ENCODE results near the gene KLK8.
"Not testable (repeated sequence)": the region's sequence is repeated elsewhere in the genome, so short reads cannot be mapped to it uniquely, and the experiment has no call there.

Gene KLK8

GRCh38 chr19:50974702-50975556 is 26.5 kb downstream of the KLK8 start:
- peaks cover 75% of the 10 kb centered on the region for H3K27me3 Mint-ChIP-seq
- no peak overlapping the region for H3K27ac Mint-ChIP-seq (ENCODE audit: low read depth)
- H3K36me3 Mint-ChIP-seq (ENCODE audit: insufficient read depth), result no peaks in the 10 kb centered on the region
- H3K4me1 Mint-ChIP-seq, result peaks cover 7% of the 10 kb centered on the region
- DNase-seq (ENCODE audit: low spot score in 2 of 2) (no peak), ATAC-seq (replicated peaks; ENCODE audit: extremely low read depth, poor library complexity, severe bottlenecking) (no peak)
- no peak overlapping the region for H3K4me3 Mint-ChIP-seq
- no peaks in the 10 kb centered on the region for H3K9me3 Mint-ChIP-seq

- H3K27me3 Mint-ChIP-seq, result peaks cover 69% of the 10 kb centered on the region
- H3K27ac Mint-ChIP-seq (ENCODE audit: low read depth), result no peak overlapping the region
- no peaks in the 10 kb centered on the region for H3K9me3 Mint-ChIP-seq
- peaks cover 7% of the 10 kb centered on the region for H3K4me1 Mint-ChIP-seq
- no peak for DNase-seq (ENCODE audit: low spot score in 2 of 2)
- no peaks in the 10 kb centered on the region for H3K36me3 Mint-ChIP-seq (ENCODE audit: insufficient read depth)
- ATAC-seq (replicated peaks; ENCODE audit: extremely low read depth, poor library complexity, severe bottlenecking), result no peak
- H3K4me3 Mint-ChIP-seq, result no peak overlapping the region
Observed at GRCh38 chr19:50972795-50973376, 28.5 kb downstream of the KLK8 start.

DNA sequence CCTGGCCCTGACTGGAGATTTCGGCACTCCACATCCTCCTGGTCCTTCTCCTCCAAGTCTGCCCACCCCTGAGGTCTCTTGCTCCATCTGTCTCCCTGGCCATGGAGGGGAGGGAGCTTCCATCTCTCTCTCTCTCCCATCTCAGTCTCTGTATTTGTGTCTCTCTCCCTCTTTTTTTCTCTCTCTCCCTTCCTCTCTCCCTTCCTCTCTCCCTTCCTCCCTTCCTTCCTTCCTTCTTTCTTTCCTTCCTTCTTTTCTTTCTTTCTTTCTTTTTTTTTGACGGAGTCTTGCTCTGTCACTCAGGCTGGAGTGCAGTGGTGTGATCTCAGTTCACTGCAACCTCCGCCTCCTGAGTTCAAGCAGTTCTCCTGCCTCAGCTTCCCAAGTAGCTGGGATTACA is 31.6 kb downstream of the KLK8 start:
- H3K9me3 Mint-ChIP-seq; H3K4me3 Mint-ChIP-seq; ATAC-seq (replicated peaks; ENCODE audit: extremely low read depth, poor library complexity, severe bottlenecking); DNase-seq (ENCODE audit: low spot score in 2 of 2); H3K27ac Mint-ChIP-seq (ENCODE audit: low read depth); H3K36me3 Mint-ChIP-seq (ENCODE audit: insufficient read depth); H3K4me1 Mint-ChIP-seq: not testable (repeated sequence)
- peaks cover 76% of the 10 kb centered on the region for H3K27me3 Mint-ChIP-seq

DNA sequence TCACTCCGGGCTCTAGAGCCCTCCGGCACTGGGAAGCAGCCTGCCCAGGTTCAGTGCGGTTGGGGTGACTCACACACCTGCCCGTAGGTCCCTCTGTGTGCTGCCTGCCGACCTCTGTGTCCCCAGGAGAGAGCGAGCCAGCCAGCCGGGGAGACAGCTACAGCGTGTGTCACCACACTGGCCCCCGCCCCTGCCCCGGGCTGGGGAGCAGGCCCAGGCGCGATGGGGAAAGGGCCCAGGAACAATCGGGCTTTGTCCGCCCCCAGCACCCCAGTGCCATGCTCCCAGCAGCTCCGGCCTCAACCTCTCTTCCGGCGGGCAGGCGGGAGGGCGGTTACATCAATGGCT is 32.0 kb downstream of the KLK8 start, which contains the start of gene KLK6:
Gene KLK6 (minus strand): TSS at position 179 of the 348 bp plus-strand sequence. CDS start 1,487 bp downstream, outside the sequence.
- Mint-ChIP-seq H3K9me3 (no peaks in the 10 kb centered on the region), H3K4me3 (no peak within 1 kb of the TSS), H3K27me3 (peaks cover 80% of the 10 kb centered on the region), H3K36me3 (ENCODE audit: insufficient read depth) (no peaks in the 10 kb centered on the region), H3K27ac (ENCODE audit: low read depth) (no peak within 1 kb of the TSS), H3K4me1 (no peaks in the 10 kb centered on the region)
- DNase-seq (ENCODE audit: low spot score in 2 of 2), result no peak
- no peak for ATAC-seq (replicated peaks; ENCODE audit: extremely low read depth, poor library complexity, severe bottlenecking)

DNA sequence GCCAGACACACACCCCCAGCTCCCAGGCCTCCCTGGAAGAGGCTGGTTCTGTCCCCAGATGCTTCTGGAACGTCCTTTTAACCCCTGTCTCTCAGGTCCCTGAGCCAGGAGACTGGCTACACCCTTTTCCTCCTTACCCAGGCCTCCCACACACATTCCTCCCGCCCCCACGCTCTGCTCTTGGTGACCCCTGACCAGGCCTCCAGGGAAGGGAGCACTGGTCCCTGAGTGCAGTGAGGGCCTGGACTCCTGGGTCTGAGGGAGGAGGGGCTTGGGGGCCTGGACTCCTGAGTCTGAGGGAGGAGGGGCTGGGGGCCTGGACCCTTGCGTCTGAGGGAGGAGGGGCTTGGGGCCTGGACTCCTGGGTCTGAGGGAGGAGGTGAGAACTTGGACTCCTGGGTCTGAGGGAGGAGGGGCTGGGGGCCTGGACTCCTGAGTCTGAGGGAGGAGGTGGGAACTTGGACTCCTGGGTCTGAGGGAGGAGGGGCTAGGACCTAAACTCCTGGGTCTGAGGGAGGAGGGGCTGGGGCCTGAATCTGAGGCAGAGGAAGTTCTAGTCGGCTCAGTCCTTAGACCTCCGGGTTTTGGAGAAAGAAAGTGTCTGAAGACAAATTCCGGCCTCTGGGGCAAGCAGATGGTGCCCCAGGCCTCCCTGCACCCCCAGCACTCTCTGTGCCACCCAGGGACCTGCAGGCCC is 32.5 kb downstream of the KLK8 start:
- no peaks in the 10 kb centered on the region for H3K36me3 Mint-ChIP-seq (ENCODE audit: insufficient read depth)
- ATAC-seq (replicated peaks; ENCODE audit: extremely low read depth, poor library complexity, severe bottlenecking), result no peak
- no peaks in the 10 kb centered on the region for H3K9me3 Mint-ChIP-seq
- no peak for DNase-seq (ENCODE audit: low spot score in 2 of 2)
- H3K27me3 Mint-ChIP-seq, result peaks cover 86% of the 10 kb centered on the region
- H3K4me1 Mint-ChIP-seq, result no peaks in the 10 kb centered on the region
- H3K27ac Mint-ChIP-seq (ENCODE audit: low read depth), result no peak overlapping the region
- no peak overlapping the region for H3K4me3 Mint-ChIP-seq

- Mint-ChIP-seq H3K4me1 (no peaks in the 10 kb centered on the region), H3K9me3 (no peaks in the 10 kb centered on the region), H3K27ac (ENCODE audit: low read depth) (no peak overlapping the region), H3K4me3 (no peak overlapping the region), H3K27me3 (peaks cover 85% of the 10 kb centered on the region), H3K36me3 (ENCODE audit: insufficient read depth) (no peaks in the 10 kb centered on the region)
- DNase-seq (ENCODE audit: low spot score in 2 of 2) (no peak), ATAC-seq (replicated peaks; ENCODE audit: extremely low read depth, poor library complexity, severe bottlenecking) (no peak)
Observed at GRCh38 chr19:50967929-50968715, 33.3 kb downstream of the KLK8 start.

- Mint-ChIP-seq H3K9me3 (peaks cover 22% of the 10 kb centered on the region), H3K4me3 (no peak overlapping the region), H3K4me1 (no peaks in the 10 kb centered on the region), H3K36me3 (ENCODE audit: insufficient read depth) (peaks cover 1% of the 10 kb centered on the region), H3K27ac (ENCODE audit: low read depth) (no peak overlapping the region), H3K27me3 (peaks cover 46% of the 10 kb centered on the region)
- no peak for DNase-seq (ENCODE audit: low spot score in 2 of 2)
- ATAC-seq (replicated peaks; ENCODE audit: extremely low read depth, poor library complexity, severe bottlenecking), result no peak
Observed at GRCh38 chr19:50964266-50964665, 37.1 kb downstream of the KLK8 start.

DNA sequence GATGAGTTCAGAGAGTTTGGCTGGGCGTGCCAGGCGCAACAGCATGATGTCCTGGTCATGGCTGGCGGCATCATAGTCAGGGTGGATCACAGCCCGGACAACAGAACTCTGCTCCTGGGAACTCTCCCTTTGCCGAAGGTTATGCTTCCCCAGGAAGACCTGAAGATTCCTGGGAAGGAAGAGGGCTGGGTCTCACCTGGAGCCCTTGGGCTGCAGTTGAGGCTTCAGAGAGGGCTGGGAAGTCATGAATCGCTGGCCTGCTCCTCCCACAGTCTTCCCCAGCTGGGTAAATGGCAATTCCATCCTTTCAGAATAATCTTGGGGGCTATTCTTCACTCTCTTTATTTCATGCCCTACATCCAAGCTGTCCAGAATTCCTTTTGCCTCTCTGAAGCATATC is 38.0 kb downstream of the KLK8 start:
- H3K4me1 Mint-ChIP-seq, result no peaks in the 10 kb centered on the region
- H3K27ac Mint-ChIP-seq (ENCODE audit: low read depth), result no peak overlapping the region
- H3K9me3 Mint-ChIP-seq, result peaks cover 24% of the 10 kb centered on the region
- DNase-seq (ENCODE audit: low spot score in 2 of 2), result no peak
- H3K36me3 Mint-ChIP-seq (ENCODE audit: insufficient read depth), result peaks cover 1% of the 10 kb centered on the region
- H3K4me3 Mint-ChIP-seq, result no peak overlapping the region
- no peak for ATAC-seq (replicated peaks; ENCODE audit: extremely low read depth, poor library complexity, severe bottlenecking)
- H3K27me3 Mint-ChIP-seq, result peaks cover 52% of the 10 kb centered on the region

DNA sequence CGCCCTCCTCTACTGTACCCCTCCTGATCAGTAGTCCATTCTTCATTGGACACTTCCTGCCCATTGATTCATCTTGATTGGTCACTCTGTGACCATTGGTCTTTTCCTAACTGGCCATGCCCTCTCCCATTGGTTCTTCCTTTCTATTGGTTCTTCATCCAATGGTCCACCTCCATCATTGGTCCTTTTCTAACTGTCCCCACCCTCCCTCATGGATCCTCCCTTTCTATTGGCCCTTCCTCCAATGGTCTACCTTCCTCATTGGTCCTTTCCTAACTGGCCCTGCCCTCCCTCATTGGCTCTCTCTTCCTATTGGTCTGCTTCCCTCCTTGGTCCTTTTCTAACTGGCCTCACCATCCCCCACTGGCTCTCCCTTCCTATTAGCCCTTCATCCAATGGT is 39.2 kb downstream of the KLK8 start:
- Mint-ChIP-seq H3K4me3 (no peak overlapping the region), H3K36me3 (ENCODE audit: insufficient read depth) (peaks cover 1% of the 10 kb centered on the region), H3K27me3 (peaks cover 51% of the 10 kb centered on the region), H3K27ac (ENCODE audit: low read depth) (no peak overlapping the region), H3K4me1 (no peaks in the 10 kb centered on the region), H3K9me3 (peaks cover 24% of the 10 kb centered on the region)
- DNase-seq (ENCODE audit: low spot score in 2 of 2) (no peak), ATAC-seq (replicated peaks; ENCODE audit: extremely low read depth, poor library complexity, severe bottlenecking) (no peak)

DNA sequence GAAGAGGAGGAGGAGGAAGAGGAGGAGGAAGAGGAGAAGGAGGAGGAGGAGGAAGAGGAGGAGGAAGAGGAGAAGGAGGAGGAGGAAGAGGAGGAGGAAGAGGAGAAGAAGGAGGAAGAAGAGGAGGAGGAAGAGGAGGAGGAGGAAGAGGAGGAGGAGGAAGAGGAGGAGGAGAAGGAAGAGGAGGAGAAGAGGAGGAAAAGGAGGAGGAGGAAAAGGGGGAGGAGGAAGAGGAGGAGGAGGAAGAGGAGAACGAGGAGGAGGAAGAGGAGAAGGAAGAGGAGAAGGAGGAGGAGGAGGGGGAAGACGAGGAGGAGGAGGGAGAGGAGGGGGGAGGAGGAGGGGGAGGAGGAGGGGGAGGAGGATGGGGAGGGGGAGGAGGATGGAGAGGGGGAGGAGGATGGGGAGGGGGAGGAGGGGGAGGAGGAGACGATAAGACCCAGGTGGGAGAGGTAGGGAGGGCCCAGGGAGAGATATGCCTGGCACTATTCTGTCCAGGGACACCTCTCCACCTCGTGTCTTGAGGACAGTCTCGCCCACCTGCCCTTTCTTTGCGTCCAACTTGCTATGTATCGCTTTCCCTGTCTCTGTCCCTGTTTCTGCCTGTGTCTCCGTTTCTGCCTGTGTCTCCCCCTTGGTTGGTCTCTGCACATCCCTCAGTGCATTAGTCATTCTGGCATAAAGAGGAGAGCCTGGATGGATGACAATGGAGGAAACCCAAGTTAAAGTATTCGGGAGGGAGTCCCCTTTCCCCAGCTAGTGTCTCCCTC is 41.5 kb downstream of the KLK8 start:
- peaks cover 37% of the 10 kb centered on the region for H3K27me3 Mint-ChIP-seq

DNA sequence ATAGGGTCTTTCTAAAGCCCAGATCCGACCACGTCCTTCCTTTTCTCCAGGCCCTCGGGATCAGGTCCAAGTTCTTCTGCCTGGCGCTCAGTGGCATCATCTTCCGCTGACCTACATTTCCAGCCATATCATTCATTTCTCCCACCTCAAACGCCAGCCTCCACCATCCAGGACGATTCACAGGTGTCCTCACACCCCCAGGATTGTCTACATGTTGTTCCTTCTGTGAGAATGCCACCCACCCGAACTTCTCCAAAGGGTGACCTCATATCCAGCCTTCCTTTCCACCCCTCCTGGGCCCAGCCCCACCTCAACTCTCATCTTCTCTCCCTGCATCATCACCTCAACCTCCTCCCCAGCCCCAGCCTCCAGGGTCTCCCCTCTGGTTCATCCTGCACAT is 43.8 kb downstream of the KLK8 start:
- no peak overlapping the region for H3K27ac Mint-ChIP-seq (ENCODE audit: low read depth)

More for the DNA sequence above, 41.5 kb downstream of the KLK8 start:
- H3K9me3 Mint-ChIP-seq, result peaks cover 24% of the 10 kb centered on the region
- H3K4me3 Mint-ChIP-seq, result no peak overlapping the region
- DNase-seq (ENCODE audit: low spot score in 2 of 2) (no peak), ATAC-seq (replicated peaks; ENCODE audit: extremely low read depth, poor library complexity, severe bottlenecking) (no peak)
- no peak overlapping the region for H3K27ac Mint-ChIP-seq (ENCODE audit: low read depth)
- no peaks in the 10 kb centered on the region for H3K4me1 Mint-ChIP-seq
- peaks cover 1% of the 10 kb centered on the region for H3K36me3 Mint-ChIP-seq (ENCODE audit: insufficient read depth)

DNA sequence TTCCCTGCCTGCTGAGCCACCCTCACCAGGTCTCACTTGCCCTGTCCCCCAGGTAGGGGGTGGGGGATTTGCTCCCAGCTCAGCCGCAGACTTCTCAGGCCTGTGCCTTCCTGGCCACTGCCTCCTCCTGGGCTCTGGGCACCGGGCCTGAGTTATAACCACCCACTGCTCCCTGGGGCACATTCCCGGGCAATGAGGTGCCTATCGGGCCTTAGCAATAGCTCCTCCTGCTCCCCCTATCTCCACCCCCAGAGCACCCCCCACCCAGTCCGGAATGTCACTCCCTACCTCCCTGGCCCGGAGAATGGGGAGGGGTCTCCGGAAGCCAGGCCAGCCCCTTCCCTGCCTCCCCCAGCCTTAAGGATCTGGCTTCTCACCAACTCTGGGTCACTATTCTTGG is 48.5 kb downstream of the KLK8 start, which contains the start of gene KLK5:
Gene KLK5 (minus strand): TSS at position 129 of the 400 bp plus-strand sequence. CDS start 381 bp downstream, outside the sequence.
- no peaks in the 10 kb centered on the region for H3K9me3 Mint-ChIP-seq
- no peak for ATAC-seq (replicated peaks; ENCODE audit: extremely low read depth, poor library complexity, severe bottlenecking)
- no peak within 1 kb of the TSS for H3K27ac Mint-ChIP-seq (ENCODE audit: low read depth)
- no peak within 1 kb of the TSS for H3K4me3 Mint-ChIP-seq
- H3K27me3 Mint-ChIP-seq, result peaks cover 67% of the 10 kb centered on the region
- H3K36me3 Mint-ChIP-seq (ENCODE audit: insufficient read depth), result no peaks in the 10 kb centered on the region
- no peak for DNase-seq (ENCODE audit: low spot score in 2 of 2)
- no peaks in the 10 kb centered on the region for H3K4me1 Mint-ChIP-seq

More for the DNA sequence above, 43.8 kb downstream of the KLK8 start:
- H3K9me3 Mint-ChIP-seq, result peaks cover 19% of the 10 kb centered on the region
- no peak for ATAC-seq (replicated peaks; ENCODE audit: extremely low read depth, poor library complexity, severe bottlenecking)
- H3K4me3 Mint-ChIP-seq, result no peak overlapping the region
- no peaks in the 10 kb centered on the region for H3K4me1 Mint-ChIP-seq
- H3K27me3 Mint-ChIP-seq, result peaks cover 43% of the 10 kb centered on the region
- no peak for DNase-seq (ENCODE audit: low spot score in 2 of 2)
- peaks cover 1% of the 10 kb centered on the region for H3K36me3 Mint-ChIP-seq (ENCODE audit: insufficient read depth)
